Measurements from ENCODE around the gene FGFBP3.

FGFBP3 gene

GRCh38 chr10:91909117-91909677 is at the start of gene FGFBP3:
Gene FGFBP3, minus strand, starts transcription at chr10:91909486. Its CDS starts 517 bp downstream, at chr10:91908969.
- Histone ChIP-seq H3K9me2 (replicated peaks; ENCODE audit: insufficient read depth, low read length) (no peaks in the 10 kb centered on the region), H3K36me3 (ENCODE audit: low read length) (no peaks in the 10 kb centered on the region), H3K27ac (ENCODE audit: low read depth, low read length) (peak within 1 kb of the TSS; percentile 66), H3F3A (ENCODE audit: insufficient read depth) (no peaks in the 10 kb centered on the region; the same call in 1 of the 2 replicates), H3K79me2 (ENCODE audit: insufficient read depth, low read length) (no peaks in the 10 kb centered on the region; the same call in 1 of the 2 replicates), H3K9me3 (ENCODE audit: insufficient read depth, low read length) (no peaks in the 10 kb centered on the region), H3K4me2 (ENCODE audit: low read depth, low read length, poor library complexity, severe bottlenecking) (peak within 1 kb of the TSS; percentile 86), H3K27me3 (ENCODE audit: low read length) (no peaks in the 10 kb centered on the region), H3K9ac (ENCODE audit: low read length) (peak within 1 kb of the TSS; percentile 73), H2AFZ (ENCODE audit: low read depth, low read length, severe bottlenecking) (peak within 1 kb of the TSS; percentile 75), H4K20me1 (ENCODE audit: low read depth, low read length) (no peaks in the 10 kb centered on the region), H3K4me3 (ENCODE audit: insufficient read depth, low read length, poor library complexity, severe bottlenecking) (peak within 1 kb of the TSS; percentile 71)
- no peak for TF ChIP-seq CTCF (IDR thresholded peaks at IDR 0.05; ENCODE audit: insufficient read depth, low read length, poor library complexity, severe bottlenecking)
- no peak for TF ChIP-seq EZH2phosphoT487 (conservative IDR thresholded peaks at IDR 0.05; ENCODE audit: low read length)

- H3K9ac ChIP-seq (ENCODE audit: low read length): no peak overlapping the region
- no peak overlapping the region for H3K4me2 ChIP-seq (ENCODE audit: low read depth, low read length, poor library complexity, severe bottlenecking)
- H3K79me2 ChIP-seq (ENCODE audit: insufficient read depth, low read length): peaks cover 12% of the 10 kb centered on the region; the same call in 1 of the 2 replicates
- no peaks in the 10 kb centered on the region for H4K20me1 ChIP-seq (ENCODE audit: low read depth, low read length)
- no peak overlapping the region for H2AFZ ChIP-seq (ENCODE audit: low read depth, low read length, severe bottlenecking)
- H3K27ac ChIP-seq (ENCODE audit: low read depth, low read length): no peak overlapping the region
- H3F3A ChIP-seq (ENCODE audit: insufficient read depth): peaks cover 7% of the 10 kb centered on the region
- H3K36me3 ChIP-seq (ENCODE audit: low read length): peaks cover 63% of the 10 kb centered on the region
- H3K27me3 ChIP-seq (ENCODE audit: low read length): no peaks in the 10 kb centered on the region
- TF ChIP-seq CTCF (IDR thresholded peaks at IDR 0.05; ENCODE audit: insufficient read depth, low read length, poor library complexity, severe bottlenecking) (no peak), EZH2phosphoT487 (conservative IDR thresholded peaks at IDR 0.05; ENCODE audit: low read length) (no peak)
- H3K4me3 ChIP-seq (ENCODE audit: insufficient read depth, low read length, poor library complexity, severe bottlenecking): no peak overlapping the region
- H3K9me2 ChIP-seq (replicated peaks; ENCODE audit: insufficient read depth, low read length): no peaks in the 10 kb centered on the region
- no peaks in the 10 kb centered on the region for H3K9me3 ChIP-seq (ENCODE audit: insufficient read depth, low read length)
These were observed 47.8 kb upstream of the FGFBP3 start for GRCh38 chr10:91957091-91957490.

- Histone ChIP-seq H2AFZ (ENCODE audit: low read depth, low read length, severe bottlenecking) (no peak overlapping the region), H3K9ac (ENCODE audit: low read length) (no peak overlapping the region), H3K4me2 (ENCODE audit: low read depth, low read length, poor library complexity, severe bottlenecking) (no peak overlapping the region), H3K27ac (ENCODE audit: low read depth, low read length) (no peak overlapping the region), H3K79me2 (ENCODE audit: insufficient read depth, low read length) (peaks cover 12% of the 10 kb centered on the region; the same call in 1 of the 2 replicates), H3K9me2 (replicated peaks; ENCODE audit: insufficient read depth, low read length) (no peaks in the 10 kb centered on the region), H4K20me1 (ENCODE audit: low read depth, low read length) (no peaks in the 10 kb centered on the region), H3K4me3 (ENCODE audit: insufficient read depth, low read length, poor library complexity, severe bottlenecking) (no peak overlapping the region), H3K27me3 (ENCODE audit: low read length) (no peaks in the 10 kb centered on the region), H3K36me3 (ENCODE audit: low read length) (peaks cover 65% of the 10 kb centered on the region), H3K9me3 (ENCODE audit: insufficient read depth, low read length) (no peaks in the 10 kb centered on the region), H3F3A (ENCODE audit: insufficient read depth) (no peaks in the 10 kb centered on the region; the same call in 1 of the 2 replicates)
- TF ChIP-seq EZH2phosphoT487 (conservative IDR thresholded peaks at IDR 0.05; ENCODE audit: low read length): no peak
These were observed 45.8 kb upstream of the FGFBP3 start for GRCh38 chr10:91955114-91955513.

- no peak for TF ChIP-seq CTCF (IDR thresholded peaks at IDR 0.05; ENCODE audit: insufficient read depth, low read length, poor library complexity, severe bottlenecking)
- no peak for TF ChIP-seq EZH2phosphoT487 (conservative IDR thresholded peaks at IDR 0.05; ENCODE audit: low read length)
- Histone ChIP-seq H3K4me3 (ENCODE audit: insufficient read depth, low read length, poor library complexity, severe bottlenecking) (no peak overlapping the region), H3K36me3 (ENCODE audit: low read length) (peaks cover 53% of the 10 kb centered on the region)
These were observed 44.4 kb upstream of the FGFBP3 start for GRCh38 chr10:91953600-91954160.

More at GRCh38 chr10:91953600-91954160, 44.4 kb upstream of the FGFBP3 start:
- H3K9me2 ChIP-seq (replicated peaks; ENCODE audit: insufficient read depth, low read length): no peaks in the 10 kb centered on the region
- no peak overlapping the region for H2AFZ ChIP-seq (ENCODE audit: low read depth, low read length, severe bottlenecking)
- H3K4me2 ChIP-seq (ENCODE audit: low read depth, low read length, poor library complexity, severe bottlenecking): no peak overlapping the region
- no peaks in the 10 kb centered on the region for H3K9me3 ChIP-seq (ENCODE audit: insufficient read depth, low read length)
- H3K27me3 ChIP-seq (ENCODE audit: low read length): no peaks in the 10 kb centered on the region
- no peak overlapping the region for H3K27ac ChIP-seq (ENCODE audit: low read depth, low read length)
- no peak overlapping the region for H3K9ac ChIP-seq (ENCODE audit: low read length)
- peaks cover 19% of the 10 kb centered on the region; the same call in 1 of the 2 replicates for H3K79me2 ChIP-seq (ENCODE audit: insufficient read depth, low read length)
- no peaks in the 10 kb centered on the region; the same call in 1 of the 2 replicates for H3F3A ChIP-seq (ENCODE audit: insufficient read depth)
- no peaks in the 10 kb centered on the region for H4K20me1 ChIP-seq (ENCODE audit: low read depth, low read length)

All from SU-DHL-6 (cell line).